Transverse colon (tissue), 4 donors: ENCODE results near the gene HIRIP3. TPM values are rescaled to one million over a fixed set of nuclear protein-coding genes. Genes with fewer than 3 reads are reported as not detected.

Source experiments
- DNase-seq: peaks from one replicate; pipeline ENCODE4 v3.0.0-alpha.2; 2019
- H3K27ac ChIP-seq, 4 donors: fragments of 200-600 bp; sonication (generic); 2 replicates each; pipeline ENCODE4 v1.5.1; 2016 to 2018; ENCODE audit warnings: inconsistent platforms in 4 of 4
- H3K27me3 ChIP-seq: fragments of 200-600 bp; sonication (generic); 2 replicates; pipeline ENCODE4 v1.5.1; 2017; ENCODE audit warnings: inconsistent platforms
- H3K36me3 ChIP-seq, 4 donors: fragments of 200-600 bp; sonication (generic); 2 replicates each; pipeline ENCODE4 v1.5.1; 2017 to 2019; ENCODE audit warnings: inconsistent platforms in 4 of 4
- H3K4me1 ChIP-seq, 4 donors: fragments of 200-600 bp; sonication (generic); 2 replicates each; pipeline ENCODE4 v1.5.1; 2017 to 2020; ENCODE audit warnings: inconsistent platforms in 4 of 4
- H3K4me3 ChIP-seq, 4 donors: fragments of 200-600 bp; sonication (generic); 1 replicate in 1 of 4; 2 replicates in 3 of 4; pipeline versions ENCODE4 v1.5.1 to v1.6.1; 2017 to 2019; ENCODE audit warnings: inconsistent platforms in 4 of 4
- H3K9me3 ChIP-seq, 2 donors: fragments of 200-600 bp; sonication (generic); 2 replicates each; pipeline ENCODE4 v1.5.1; 2017 to 2019; ENCODE audit warnings: inconsistent platforms in 2 of 2
- CTCF ChIP-seq, 5 experiments: fragments of 200-600 bp in 3 of 5; fragments of 450-650 bp in 2 of 5; sonication (generic) in 3 of 5; IDR thresholded peaks; 1 replicate in 2 of 5; 2 replicates in 3 of 5; pipeline ENCODE4 v1.5.1; 2016 to 2017; ENCODE audit warnings: antibody characterized with exemption in 5 of 5, inconsistent platforms in 3 of 5, mild to moderate bottlenecking in 2 of 5, moderate library complexity in 1 of 5
- EP300 ChIP-seq: sonication (generic); formaldehyde crosslinking; IDR thresholded peaks from one replicate; pipeline ENCODE4 v1.6.1; 2017; ENCODE audit warnings: antibody characterized with exemption, low read depth
- POLR2A ChIP-seq: fragments of 450-650 bp; IDR thresholded peaks from one replicate; pipeline ENCODE4 v1.6.1; 2016; ENCODE audit warnings: antibody characterized with exemption, mild to moderate bottlenecking, moderate library complexity
- POLR2AphosphoS5 ChIP-seq, 3 donors: sonication (generic); formaldehyde crosslinking; IDR thresholded peaks; one replicate each; pipeline ENCODE4 v1.6.1; 2016; ENCODE audit warnings: antibody characterized with exemption in 3 of 3
- WGBS, 2 donors: methylation state at CpG; one replicate each; pipeline ENCODE4 v1.1.5; 2018; ENCODE audit warnings: low coverage in 1 of 2; 5-methylcytosine and 5-hydroxymethylcytosine counted together
- in situ Hi-C, 4 donors: fragments of 200-750 bp; cut with MboI; loops; one replicate each; pipeline versions ENCODE4 v1.15.0 to v1.15.1; 2017; ENCODE audit warnings: low sequenced_read_pairs in 3 of 4, low pct_ligation_motif_present in 1 of 4, low pct_unique_long_range_greater_than_20kb in 1 of 4
- intact Hi-C: fragments of 100-400 bp; cut with DNase I; formaldehyde crosslinking; loops from one replicate; pipeline ENCODE4 v1.15.1; 2023; ENCODE audit warnings: low total_unique reads
- total RNA-seq, 4 donors: library from RNA; depleted of rRNA; stranded (reverse); fragments of >200 nt; gene quantifications; one replicate each; pipeline ENCODE4 v1.1.0, GENCODE V29; 2016

HIRIP3 gene
- total RNA-seq, 4 donors from 2014 or later, result 1.8 to 11.7 (median 8.8) TPM

- in situ Hi-C loops (no loop called here), intact Hi-C loops (no loop called here)
- no peaks in the 10 kb centered on the region for H3K4me1 ChIP-seq
- TF ChIP-seq EP300 (no peak), POLR2AphosphoS5 (IDR thresholded peaks at IDR 0.05) (no peak), CTCF (IDR thresholded peaks at IDR 0.05) (no peak), POLR2A (no peak)
- 81% methylated on average over 8 of the region's 8 CpGs; no CpG with 5 or more reads in 1 of the 2 donors for WGBS, 2 donors
- H3K27me3 ChIP-seq, result no peaks in the 10 kb centered on the region
- no peak overlapping the region for H3K4me3 ChIP-seq
- no peaks in the 10 kb centered on the region for H3K36me3 ChIP-seq
- no peak overlapping the region for H3K27ac ChIP-seq
- no peak for DNase-seq
- no peaks in the 10 kb centered on the region for H3K9me3 ChIP-seq
These were observed 43.6 kb downstream of the HIRIP3 start for GRCh38 chr16:29951625-29952365.

GRCh38 chr16:29950806-29951461, 44.5 kb downstream of the HIRIP3 start:
- 92% methylated on average over 4 of the region's 4 CpGs; no CpG with 5 or more reads in 1 of the 2 donors for WGBS, 2 donors
- no peaks in the 10 kb centered on the region for H3K9me3 ChIP-seq
- H3K27ac ChIP-seq, result no peak overlapping the region
- H3K4me3 ChIP-seq, result no peak overlapping the region
- in situ Hi-C loops (no loop called here), intact Hi-C loops (no loop called here)
- no peaks in the 10 kb centered on the region for H3K27me3 ChIP-seq
- no peak for DNase-seq
- no peaks in the 10 kb centered on the region for H3K36me3 ChIP-seq
- TF ChIP-seq CTCF (IDR thresholded peaks at IDR 0.05) (no peak), EP300 (no peak), POLR2AphosphoS5 (IDR thresholded peaks at IDR 0.05) (no peak), POLR2A (no peak)
- no peaks in the 10 kb centered on the region for H3K4me1 ChIP-seq

GRCh38 chr16:29947897-29948296, 47.5 kb downstream of the HIRIP3 start:
- Histone ChIP-seq H3K36me3 (no peaks in the 10 kb centered on the region), H3K27ac (no peak overlapping the region), H3K4me1 (peaks cover 0 to 16% (median 7%) of the 10 kb centered on the region in 4 donors), H3K27me3 (no peaks in the 10 kb centered on the region), H3K9me3 (no peaks in the 10 kb centered on the region), H3K4me3 (no peak overlapping the region)
- in situ Hi-C loops (no loop called here), intact Hi-C loops (no loop called here)
- no peak for TF ChIP-seq CTCF (IDR thresholded peaks at IDR 0.05)
- TF ChIP-seq POLR2AphosphoS5 (IDR thresholded peaks at IDR 0.05), result no peak
- no peak for TF ChIP-seq POLR2A
- 71 to 82% methylated on average over 2 of the region's 2 CpGs for WGBS, 2 donors
- no peak for DNase-seq

- peak; percentile 79 for DNase-seq
- no peaks in the 10 kb centered on the region for H3K9me3 ChIP-seq
- peaks cover 0 to 19% (median 9%) of the 10 kb centered on the region in 4 donors for H3K4me1 ChIP-seq
- H3K27ac ChIP-seq, result peak overlapping the region; percentile 85 to 89 (median 88)
- H3K36me3 ChIP-seq, result no peaks in the 10 kb centered on the region
- in situ Hi-C loops, result no loop called here
- H3K4me3 ChIP-seq, result no peak overlapping the region
- intact Hi-C loops, result no loop called here
- peak; percentile 23 for TF ChIP-seq POLR2A
- peak in 1 of 3 donors; percentile 50 for TF ChIP-seq POLR2AphosphoS5 (IDR thresholded peaks at IDR 0.05)
- no peak for TF ChIP-seq EP300
- TF ChIP-seq CTCF (IDR thresholded peaks at IDR 0.05), result peak in 1 of 5 experiments; percentile 25
- WGBS, 2 donors, result 25 to 28% methylated on average over 9 to 11 of the region's 11 CpGs
- no peaks in the 10 kb centered on the region for H3K27me3 ChIP-seq
These were observed 51.3 kb downstream of the HIRIP3 start for GRCh38 chr16:29943846-29944799.
